ENCODE measurements around the gene TPCN1. TPM values are rescaled to one million over a fixed set of nuclear protein-coding genes. Genes with fewer than 3 reads are reported as not detected.

Gene TPCN1
- total and polyA plus RNA-seq, 2 experiments from 2014 or later: 14.4 to 16.2 TPM

DNA sequence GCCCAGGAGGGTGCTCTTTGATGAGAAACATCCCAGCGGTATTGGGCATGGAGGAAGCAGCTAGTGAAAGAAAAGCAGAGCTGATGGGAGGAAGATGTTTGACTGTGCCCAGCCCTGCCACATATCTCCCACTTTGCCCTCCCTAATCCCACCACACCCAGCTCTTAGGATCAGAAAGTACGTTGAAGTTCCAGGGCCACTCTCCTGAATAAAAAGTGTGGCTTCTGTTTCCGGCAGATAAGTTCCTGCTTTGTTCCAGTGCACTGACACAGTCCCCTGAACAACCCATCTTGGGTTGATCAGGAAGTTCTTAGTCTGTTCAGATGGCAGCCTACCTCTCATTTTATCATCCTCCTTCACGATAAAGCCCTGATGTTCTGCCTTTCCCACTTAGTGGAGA lies 16.5 kb downstream of the TPCN1 start:
- Mint-ChIP-seq H3K4me1 (peaks cover 41% of the 10 kb centered on the region), H3K27ac (no peak overlapping the region), H3K27me3 (ENCODE audit: insufficient read depth, low read depth, poor library complexity) (peaks cover 8% of the 10 kb centered on the region), H3K9me3 (no peaks in the 10 kb centered on the region), H3K36me3 (ENCODE audit: low read depth) (peaks cover 21% of the 10 kb centered on the region; the same call in 2 of the 3 replicates), H3K4me3 (no peak overlapping the region)
- Histone ChIP-seq H3K4me1 (ENCODE audit: insufficient read depth) (peaks cover 10% of the 10 kb centered on the region), H3K27ac (ENCODE audit: low read depth) (no peak overlapping the region), H2AFZ (no peak overlapping the region), H3K4me2 (no peak overlapping the region), H3F3A (replicated peaks; ENCODE audit: low read depth) (no peaks in the 10 kb centered on the region), H3K79me2 (replicated peaks; ENCODE audit: insufficient read depth) (no peaks in the 10 kb centered on the region), H3K4me3 (no peak overlapping the region), H4K20me1 (replicated peaks; ENCODE audit: insufficient read depth) (no peaks in the 10 kb centered on the region), H3K9me2 (ENCODE audit: insufficient read depth) (no peaks in the 10 kb centered on the region), H3K36me3 (ENCODE audit: insufficient read depth) (no peaks in the 10 kb centered on the region; the same call in 1 of the 2 replicates), H3K27me3 (ENCODE audit: insufficient read depth) (no peaks in the 10 kb centered on the region)
- no peak for TF ChIP-seq STAT1 (IDR thresholded peaks at IDR 0.05; ENCODE audit: unreplicated experiment)
- TF ChIP-seq POLR2AphosphoS5 (IDR thresholded peaks at IDR 0.05; ENCODE audit: low read depth): no peak
- TF ChIP-seq EZH2 (IDR thresholded peaks at IDR 0.05; ENCODE audit: low read depth, unreplicated experiment): no peak
- no peak for TF ChIP-seq CREB1 (CRISPR knock-in tag; IDR thresholded peaks at IDR 0.05; ENCODE audit: low read depth)
- no peak for TF ChIP-seq EZH2phosphoT487 (IDR thresholded peaks at IDR 0.05; ENCODE audit: unreplicated experiment)
- TF ChIP-seq, protein P1, sequence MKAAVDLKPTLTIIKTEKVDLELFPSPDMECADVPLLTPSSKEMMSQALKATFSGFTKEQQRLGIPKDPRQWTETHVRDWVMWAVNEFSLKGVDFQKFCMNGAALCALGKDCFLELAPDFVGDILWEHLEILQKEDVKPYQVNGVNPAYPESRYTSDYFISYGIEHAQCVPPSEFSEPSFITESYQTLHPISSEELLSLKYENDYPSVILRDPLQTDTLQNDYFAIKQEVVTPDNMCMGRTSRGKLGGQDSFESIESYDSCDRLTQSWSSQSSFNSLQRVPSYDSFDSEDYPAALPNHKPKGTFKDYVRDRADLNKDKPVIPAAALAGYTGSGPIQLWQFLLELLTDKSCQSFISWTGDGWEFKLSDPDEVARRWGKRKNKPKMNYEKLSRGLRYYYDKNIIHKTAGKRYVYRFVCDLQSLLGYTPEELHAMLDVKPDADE (IDR thresholded peaks at IDR 0.05): no peak
- no peak for TF ChIP-seq ZNF331 (CRISPR knock-in tag; IDR thresholded peaks at IDR 0.05; ENCODE audit: low read depth)
- no peak for ATAC-seq
- no peak for DNase-seq (ENCODE audit: low spot score)

DNA sequence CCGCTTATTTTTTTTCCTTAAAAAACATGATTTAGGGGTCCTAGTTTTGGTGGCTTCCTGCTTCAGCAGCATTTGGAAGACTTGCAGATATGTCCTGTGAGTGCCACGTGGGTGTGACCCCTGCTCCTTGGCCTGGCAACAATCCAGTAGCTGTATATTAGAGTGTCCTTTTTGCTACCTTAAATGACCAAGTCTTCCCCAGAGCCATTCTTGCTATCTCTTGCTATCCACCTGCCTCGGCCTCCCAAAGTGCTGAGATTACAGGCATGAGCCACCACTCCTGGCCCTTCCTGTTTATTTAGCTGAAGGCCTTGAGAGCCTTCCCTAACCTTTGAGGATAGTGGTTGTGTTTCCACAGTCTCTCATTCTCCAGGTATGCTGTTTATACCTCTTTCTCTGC lies 17.0 kb downstream of the TPCN1 start:
- Histone ChIP-seq H4K20me1 (replicated peaks; ENCODE audit: insufficient read depth) (no peaks in the 10 kb centered on the region), H3K79me2 (replicated peaks; ENCODE audit: insufficient read depth) (no peaks in the 10 kb centered on the region), H3K4me1 (ENCODE audit: insufficient read depth) (peaks cover 9% of the 10 kb centered on the region), H3K27me3 (ENCODE audit: insufficient read depth) (no peaks in the 10 kb centered on the region), H3F3A (replicated peaks; ENCODE audit: low read depth) (no peaks in the 10 kb centered on the region), H3K27ac (ENCODE audit: low read depth) (no peak overlapping the region), H2AFZ (no peak overlapping the region), H3K9me2 (ENCODE audit: insufficient read depth) (no peaks in the 10 kb centered on the region), H3K36me3 (ENCODE audit: insufficient read depth) (no peaks in the 10 kb centered on the region), H3K4me3 (no peak overlapping the region), H3K4me2 (no peak overlapping the region)
- Mint-ChIP-seq H3K9me3 (no peaks in the 10 kb centered on the region), H3K4me1 (peaks cover 36% of the 10 kb centered on the region), H3K27me3 (ENCODE audit: insufficient read depth, low read depth, poor library complexity) (peaks cover 10% of the 10 kb centered on the region), H3K27ac (no peak overlapping the region), H3K36me3 (ENCODE audit: low read depth) (peaks cover 21% of the 10 kb centered on the region), H3K4me3 (no peak overlapping the region)
- TF ChIP-seq, protein P1 (IDR thresholded peaks at IDR 0.05): no peak
- TF ChIP-seq EZH2 (IDR thresholded peaks at IDR 0.05; ENCODE audit: low read depth, unreplicated experiment): no peak
- no peak for TF ChIP-seq JUNB (IDR thresholded peaks at IDR 0.05; ENCODE audit: unreplicated experiment)
- TF ChIP-seq, protein P2, sequence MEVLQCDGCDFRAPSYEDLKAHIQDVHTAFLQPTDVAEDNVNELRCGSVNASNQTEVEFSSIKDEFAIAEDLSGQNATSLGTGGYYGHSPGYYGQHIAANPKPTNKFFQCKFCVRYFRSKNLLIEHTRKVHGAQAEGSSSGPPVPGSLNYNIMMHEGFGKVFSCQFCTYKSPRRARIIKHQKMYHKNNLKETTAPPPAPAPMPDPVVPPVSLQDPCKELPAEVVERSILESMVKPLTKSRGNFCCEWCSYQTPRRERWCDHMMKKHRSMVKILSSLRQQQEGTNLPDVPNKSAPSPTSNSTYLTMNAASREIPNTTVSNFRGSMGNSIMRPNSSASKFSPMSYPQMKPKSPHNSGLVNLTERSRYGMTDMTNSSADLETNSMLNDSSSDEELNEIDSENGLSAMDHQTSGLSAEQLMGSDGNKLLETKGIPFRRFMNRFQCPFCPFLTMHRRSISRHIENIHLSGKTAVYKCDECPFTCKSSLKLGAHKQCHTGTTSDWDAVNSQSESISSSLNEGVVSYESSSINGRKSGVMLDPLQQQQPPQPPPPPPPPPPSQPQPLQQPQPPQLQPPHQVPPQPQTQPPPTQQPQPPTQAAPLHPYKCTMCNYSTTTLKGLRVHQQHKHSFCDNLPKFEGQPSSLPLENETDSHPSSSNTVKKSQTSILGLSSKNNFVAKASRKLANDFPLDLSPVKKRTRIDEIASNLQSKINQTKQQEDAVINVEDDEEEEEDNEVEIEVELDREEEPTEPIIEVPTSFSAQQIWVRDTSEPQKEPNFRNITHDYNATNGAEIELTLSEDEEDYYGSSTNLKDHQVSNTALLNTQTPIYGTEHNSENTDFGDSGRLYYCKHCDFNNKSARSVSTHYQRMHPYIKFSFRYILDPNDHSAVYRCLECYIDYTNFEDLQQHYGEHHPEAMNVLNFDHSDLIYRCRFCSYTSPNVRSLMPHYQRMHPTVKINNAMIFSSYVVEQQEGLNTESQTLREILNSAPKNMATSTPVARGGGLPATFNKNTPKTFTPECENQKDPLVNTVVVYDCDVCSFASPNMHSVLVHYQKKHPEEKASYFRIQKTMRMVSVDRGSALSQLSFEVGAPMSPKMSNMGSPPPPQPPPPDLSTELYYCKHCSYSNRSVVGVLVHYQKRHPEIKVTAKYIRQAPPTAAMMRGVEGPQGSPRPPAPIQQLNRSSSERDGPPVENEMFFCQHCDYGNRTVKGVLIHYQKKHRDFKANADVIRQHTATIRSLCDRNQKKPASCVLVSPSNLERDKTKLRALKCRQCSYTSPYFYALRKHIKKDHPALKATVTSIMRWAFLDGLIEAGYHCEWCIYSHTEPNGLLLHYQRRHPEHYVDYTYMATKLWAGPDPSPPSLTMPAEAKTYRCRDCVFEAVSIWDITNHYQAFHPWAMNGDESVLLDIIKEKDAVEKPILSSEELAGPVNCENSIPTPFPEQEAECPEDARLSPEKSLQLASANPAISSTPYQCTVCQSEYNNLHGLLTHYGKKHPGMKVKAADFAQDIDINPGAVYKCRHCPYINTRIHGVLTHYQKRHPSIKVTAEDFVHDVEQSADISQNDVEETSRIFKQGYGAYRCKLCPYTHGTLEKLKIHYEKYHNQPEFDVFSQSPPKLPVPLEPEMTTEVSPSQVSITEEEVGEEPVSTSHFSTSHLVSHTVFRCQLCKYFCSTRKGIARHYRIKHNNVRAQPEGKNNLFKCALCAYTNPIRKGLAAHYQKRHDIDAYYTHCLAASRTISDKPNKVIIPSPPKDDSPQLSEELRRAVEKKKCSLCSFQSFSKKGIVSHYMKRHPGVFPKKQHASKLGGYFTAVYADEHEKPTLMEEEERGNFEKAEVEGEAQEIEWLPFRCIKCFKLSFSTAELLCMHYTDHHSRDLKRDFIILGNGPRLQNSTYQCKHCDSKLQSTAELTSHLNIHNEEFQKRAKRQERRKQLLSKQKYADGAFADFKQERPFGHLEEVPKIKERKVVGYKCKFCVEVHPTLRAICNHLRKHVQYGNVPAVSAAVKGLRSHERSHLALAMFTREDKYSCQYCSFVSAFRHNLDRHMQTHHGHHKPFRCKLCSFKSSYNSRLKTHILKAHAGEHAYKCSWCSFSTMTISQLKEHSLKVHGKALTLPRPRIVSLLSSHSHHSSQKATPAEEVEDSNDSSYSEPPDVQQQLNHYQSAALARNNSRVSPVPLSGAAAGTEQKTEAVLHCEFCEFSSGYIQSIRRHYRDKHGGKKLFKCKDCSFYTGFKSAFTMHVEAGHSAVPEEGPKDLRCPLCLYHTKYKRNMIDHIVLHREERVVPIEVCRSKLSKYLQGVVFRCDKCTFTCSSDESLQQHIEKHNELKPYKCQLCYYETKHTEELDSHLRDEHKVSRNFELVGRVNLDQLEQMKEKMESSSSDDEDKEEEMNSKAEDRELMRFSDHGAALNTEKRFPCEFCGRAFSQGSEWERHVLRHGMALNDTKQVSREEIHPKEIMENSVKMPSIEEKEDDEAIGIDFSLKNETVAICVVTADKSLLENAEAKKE (CRISPR knock-in tag; IDR thresholded peaks at IDR 0.05): no peak
- TF ChIP-seq EZH2phosphoT487 (IDR thresholded peaks at IDR 0.05; ENCODE audit: unreplicated experiment): no peak
- TF ChIP-seq POLR2AphosphoS5 (IDR thresholded peaks at IDR 0.05; ENCODE audit: low read depth): no peak
- TF ChIP-seq ZNF331 (CRISPR knock-in tag; IDR thresholded peaks at IDR 0.05; ENCODE audit: low read depth): no peak
- no peak for TF ChIP-seq ZNF114 (CRISPR knock-in tag; IDR thresholded peaks at IDR 0.05)
- ATAC-seq (no peak), DNase-seq (ENCODE audit: low spot score) (no peak)
